Gastrocnemius medialis (tissue), 4 donors: Measurements from ENCODE around the gene NPY2R.

Experiments used
- CTCF ChIP-seq, 5 experiments: fragments of 450-650 bp in 3 of 5; fragments of 200-600 bp in 2 of 5; sonication (generic) in 2 of 5; IDR thresholded peaks in 4 of 5; conservative IDR thresholded peaks in 1 of 5; 1 replicate in 4 of 5; 2 replicates in 1 of 5; pipeline ENCODE4 v1.5.1; 2016 to 2019; ENCODE audit warnings: antibody characterized with exemption in 5 of 5, mild to moderate bottlenecking in 3 of 5, moderate library complexity in 3 of 5
- POLR2A ChIP-seq, 2 donors: fragments of 450-650 bp; IDR thresholded peaks; one replicate each; pipeline ENCODE4 v1.6.1; 2017; ENCODE audit warnings: antibody characterized with exemption in 2 of 2, mild to moderate bottlenecking in 2 of 2, moderate library complexity in 2 of 2

DNA sequence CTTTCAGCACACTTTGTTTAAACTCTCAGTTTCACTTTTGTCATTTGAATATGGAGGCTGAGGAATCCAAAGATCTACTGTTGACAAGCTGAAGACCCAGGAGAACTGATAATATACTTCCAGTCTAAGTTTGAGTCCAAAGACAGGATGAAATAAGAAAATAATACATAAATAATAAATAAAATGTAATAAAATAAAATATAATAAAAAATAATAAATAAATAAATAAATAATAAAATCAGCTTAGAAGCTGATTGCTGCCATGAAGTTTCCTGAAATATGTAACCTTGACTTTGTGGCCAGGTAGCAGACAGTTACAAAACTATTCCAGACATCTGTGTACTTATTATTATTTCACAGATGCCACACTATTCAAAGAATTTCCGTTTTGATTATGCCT lies 55.0 kb downstream of the NPY2R start:
- TF ChIP-seq POLR2A (IDR thresholded peaks at IDR 0.05) (no peak), CTCF (IDR thresholded peaks at IDR 0.05 in 4 of 5, conservative IDR thresholded peaks at IDR 0.05 in 1 of 5) (no peak)
